ENCODE data around the gene NUFIP1.

The NUFIP1 gene

GRCh38 chr13:44932171-44932849, 57.0 kb downstream of the NUFIP1 start:
- Histone ChIP-seq H3K27me3 (ENCODE audit: control insufficient read depth, insufficient read depth, low read length) (no peaks in the 10 kb centered on the region), H3K4me1 (ENCODE audit: control insufficient read depth, insufficient read depth, low read length) (peaks cover 52% of the 10 kb centered on the region), H3K4me2 (ENCODE audit: low read length) (peak overlapping the region; percentile 19), H3K9ac (ENCODE audit: low read depth, low read length) (peak overlapping the region; percentile 41), H3K36me3 (ENCODE audit: insufficient read depth, low read length) (no peaks in the 10 kb centered on the region), H3K4me3 (ENCODE audit: low read length) (no peak overlapping the region), H3K9me3 (replicated peaks; ENCODE audit: low read length) (no peaks in the 10 kb centered on the region)

GRCh38 chr13:44930963-44931623, 58.2 kb downstream of the NUFIP1 start:
- Histone ChIP-seq H3K27me3 (ENCODE audit: control insufficient read depth, insufficient read depth, low read length) (no peaks in the 10 kb centered on the region), H3K9ac (ENCODE audit: low read depth, low read length) (no peak overlapping the region), H3K4me2 (ENCODE audit: low read length) (no peak overlapping the region), H3K4me3 (ENCODE audit: low read length) (no peak overlapping the region), H3K4me1 (ENCODE audit: control insufficient read depth, insufficient read depth, low read length) (peaks cover 50% of the 10 kb centered on the region), H3K9me3 (replicated peaks; ENCODE audit: low read length) (no peaks in the 10 kb centered on the region), H3K36me3 (ENCODE audit: insufficient read depth, low read length) (no peaks in the 10 kb centered on the region)

GRCh38 chr13:44930280-44930679, 59.0 kb downstream of the NUFIP1 start:
- H3K36me3 ChIP-seq (ENCODE audit: insufficient read depth, low read length) = no peaks in the 10 kb centered on the region
- no peak overlapping the region for H3K4me2 ChIP-seq (ENCODE audit: low read length)
- no peaks in the 10 kb centered on the region for H3K27me3 ChIP-seq (ENCODE audit: control insufficient read depth, insufficient read depth, low read length)
- no peak overlapping the region for H3K9ac ChIP-seq (ENCODE audit: low read depth, low read length)
- H3K4me1 ChIP-seq (ENCODE audit: control insufficient read depth, insufficient read depth, low read length) = peaks cover 45% of the 10 kb centered on the region
- H3K4me3 ChIP-seq (ENCODE audit: low read length) = no peak overlapping the region
- H3K9me3 ChIP-seq (replicated peaks; ENCODE audit: low read length) = no peaks in the 10 kb centered on the region

GRCh38 chr13:44929692-44930091, 59.6 kb downstream of the NUFIP1 start:
- H3K9ac ChIP-seq (ENCODE audit: low read depth, low read length) = no peak overlapping the region
- no peaks in the 10 kb centered on the region for H3K27me3 ChIP-seq (ENCODE audit: control insufficient read depth, insufficient read depth, low read length)
- H3K4me3 ChIP-seq (ENCODE audit: low read length) = no peak overlapping the region
- H3K4me1 ChIP-seq (ENCODE audit: control insufficient read depth, insufficient read depth, low read length) = peaks cover 40% of the 10 kb centered on the region
- no peaks in the 10 kb centered on the region for H3K36me3 ChIP-seq (ENCODE audit: insufficient read depth, low read length)
- H3K9me3 ChIP-seq (replicated peaks; ENCODE audit: low read length) = no peaks in the 10 kb centered on the region
- H3K4me2 ChIP-seq (ENCODE audit: low read length) = no peak overlapping the region

GRCh38 chr13:44927968-44928367, 61.3 kb downstream of the NUFIP1 start:
- no peaks in the 10 kb centered on the region for H3K36me3 ChIP-seq (ENCODE audit: insufficient read depth, low read length)
- H3K4me3 ChIP-seq (ENCODE audit: low read length) = no peak overlapping the region
- no peaks in the 10 kb centered on the region for H3K9me3 ChIP-seq (replicated peaks; ENCODE audit: low read length)

GRCh38 chr13:44921931-44922758, 67.1 kb downstream of the NUFIP1 start:
- Histone ChIP-seq H3K36me3 (ENCODE audit: insufficient read depth, low read length) (no peaks in the 10 kb centered on the region), H3K9ac (ENCODE audit: low read depth, low read length) (peak overlapping the region; percentile 75), H3K9me3 (replicated peaks; ENCODE audit: low read length) (no peaks in the 10 kb centered on the region), H3K4me3 (ENCODE audit: low read length) (peak overlapping the region; percentile 25), H3K4me2 (ENCODE audit: low read length) (peak overlapping the region; percentile 32), H3K27me3 (ENCODE audit: control insufficient read depth, insufficient read depth, low read length) (no peaks in the 10 kb centered on the region), H3K4me1 (ENCODE audit: control insufficient read depth, insufficient read depth, low read length) (peaks cover 44% of the 10 kb centered on the region)

More at GRCh38 chr13:44927968-44928367, 61.3 kb downstream of the NUFIP1 start:
- Histone ChIP-seq H3K9ac (ENCODE audit: low read depth, low read length) (no peak overlapping the region), H3K4me2 (ENCODE audit: low read length) (no peak overlapping the region), H3K4me1 (ENCODE audit: control insufficient read depth, insufficient read depth, low read length) (peaks cover 24% of the 10 kb centered on the region), H3K27me3 (ENCODE audit: control insufficient read depth, insufficient read depth, low read length) (no peaks in the 10 kb centered on the region)

GRCh38 chr13:44921246-44921877, 67.9 kb downstream of the NUFIP1 start:
- Histone ChIP-seq H3K4me2 (ENCODE audit: low read length) (peak overlapping the region; percentile 32), H3K36me3 (ENCODE audit: insufficient read depth, low read length) (no peaks in the 10 kb centered on the region), H3K4me1 (ENCODE audit: control insufficient read depth, insufficient read depth, low read length) (peaks cover 46% of the 10 kb centered on the region), H3K27me3 (ENCODE audit: control insufficient read depth, insufficient read depth, low read length) (no peaks in the 10 kb centered on the region), H3K9me3 (replicated peaks; ENCODE audit: low read length) (no peaks in the 10 kb centered on the region), H3K9ac (ENCODE audit: low read depth, low read length) (peak overlapping the region; percentile 75), H3K4me3 (ENCODE audit: low read length) (peak overlapping the region; percentile 25)

GRCh38 chr13:44920013-44920412, 69.3 kb downstream of the NUFIP1 start:
- H3K36me3 ChIP-seq (ENCODE audit: insufficient read depth, low read length) = no peaks in the 10 kb centered on the region
- no peaks in the 10 kb centered on the region for H3K27me3 ChIP-seq (ENCODE audit: control insufficient read depth, insufficient read depth, low read length)
- no peak overlapping the region for H3K4me2 ChIP-seq (ENCODE audit: low read length)
- H3K4me3 ChIP-seq (ENCODE audit: low read length) = no peak overlapping the region
- H3K4me1 ChIP-seq (ENCODE audit: control insufficient read depth, insufficient read depth, low read length) = peaks cover 46% of the 10 kb centered on the region
- H3K9me3 ChIP-seq (replicated peaks; ENCODE audit: low read length) = no peaks in the 10 kb centered on the region
- H3K9ac ChIP-seq (ENCODE audit: low read depth, low read length) = peak overlapping the region; percentile 92

GRCh38 chr13:44919104-44919804, 70.0 kb downstream of the NUFIP1 start:
- Histone ChIP-seq H3K4me2 (ENCODE audit: low read length) (peak overlapping the region; percentile 89), H3K9me3 (replicated peaks; ENCODE audit: low read length) (no peaks in the 10 kb centered on the region), H3K4me1 (ENCODE audit: control insufficient read depth, insufficient read depth, low read length) (peaks cover 46% of the 10 kb centered on the region), H3K27me3 (ENCODE audit: control insufficient read depth, insufficient read depth, low read length) (no peaks in the 10 kb centered on the region), H3K9ac (ENCODE audit: low read depth, low read length) (peak overlapping the region; percentile 92), H3K36me3 (ENCODE audit: insufficient read depth, low read length) (no peaks in the 10 kb centered on the region), H3K4me3 (ENCODE audit: low read length) (peak overlapping the region; percentile 74)

GRCh38 chr13:44918326-44919103, 70.8 kb downstream of the NUFIP1 start:
- Histone ChIP-seq H3K9me3 (replicated peaks; ENCODE audit: low read length) (no peaks in the 10 kb centered on the region), H3K4me1 (ENCODE audit: control insufficient read depth, insufficient read depth, low read length) (peaks cover 46% of the 10 kb centered on the region), H3K4me2 (ENCODE audit: low read length) (peak overlapping the region; percentile 89), H3K9ac (ENCODE audit: low read depth, low read length) (peak overlapping the region; percentile 92), H3K36me3 (ENCODE audit: insufficient read depth, low read length) (no peaks in the 10 kb centered on the region), H3K27me3 (ENCODE audit: control insufficient read depth, insufficient read depth, low read length) (no peaks in the 10 kb centered on the region), H3K4me3 (ENCODE audit: low read length) (peak overlapping the region; percentile 74)
